CD4-positive, alpha-beta T cell treated with Interleukin-12 subunit alpha and Interleukin-12 subunit beta, for 1 hour (primary cell): Measurements from ENCODE around the gene GXYLT2.

Experiments used
- DNase-seq: peaks from one replicate; pipeline ENCODE4 v3.0.0-alpha.2; 2020

The GXYLT2 gene, protein sequence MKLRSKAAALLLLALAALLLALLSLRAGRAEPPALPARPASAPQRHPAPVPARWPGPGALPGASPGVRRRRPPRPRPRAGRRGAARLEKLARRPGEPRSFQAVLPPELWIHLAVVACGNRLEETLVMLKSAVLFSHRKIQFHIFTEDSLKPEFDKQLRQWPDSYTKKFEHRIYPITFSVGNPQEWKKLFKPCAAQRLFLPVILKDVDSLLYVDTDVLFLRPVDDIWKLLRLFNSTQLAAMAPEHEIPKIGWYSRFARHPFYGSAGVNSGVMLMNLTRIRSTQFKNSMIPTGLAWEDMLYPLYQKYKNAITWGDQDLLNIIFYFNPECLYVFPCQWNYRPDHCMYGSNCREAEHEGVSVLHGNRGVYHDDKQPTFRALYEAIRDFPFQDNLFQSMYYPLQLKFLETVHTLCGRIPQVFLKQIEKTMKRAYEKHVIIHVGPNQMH

DNA sequence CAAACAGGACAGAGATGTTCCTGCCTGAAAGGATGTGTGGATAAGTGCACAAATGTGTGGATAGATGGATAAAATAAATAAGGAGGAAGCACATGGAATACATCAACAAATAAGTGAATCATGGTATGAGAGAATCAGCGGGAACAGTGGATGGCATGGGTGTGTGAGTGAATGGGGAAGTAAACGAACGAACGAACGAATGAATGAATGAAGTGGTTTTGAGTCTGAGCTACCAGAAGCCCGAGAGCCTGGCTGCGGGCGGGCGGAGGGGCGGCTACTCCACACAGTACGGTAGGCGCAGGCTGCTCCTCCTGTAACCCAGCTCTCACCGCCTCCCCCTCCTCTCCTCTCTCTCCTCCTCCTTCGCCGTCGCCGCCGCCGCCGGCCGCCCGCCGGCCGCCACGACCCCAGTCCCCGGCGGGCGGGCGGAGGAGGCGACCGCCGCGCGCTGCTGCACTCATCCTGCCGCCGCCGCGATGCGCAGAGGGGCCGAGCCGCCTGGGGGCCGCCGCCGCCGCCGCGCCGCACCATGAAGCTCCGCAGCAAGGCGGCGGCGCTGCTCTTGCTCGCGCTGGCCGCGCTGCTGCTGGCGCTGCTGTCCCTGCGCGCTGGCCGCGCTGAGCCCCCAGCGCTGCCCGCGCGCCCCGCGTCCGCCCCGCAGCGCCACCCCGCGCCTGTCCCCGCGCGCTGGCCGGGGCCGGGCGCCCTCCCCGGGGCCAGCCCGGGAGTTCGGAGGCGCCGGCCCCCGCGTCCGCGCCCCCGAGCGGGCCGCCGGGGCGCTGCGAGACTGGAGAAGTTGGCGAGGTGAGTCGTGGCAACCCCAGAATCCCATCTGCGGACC lies at the start of gene GXYLT2:
TSS of gene GXYLT2 (plus strand) at position 342 of the 841 bp plus-strand sequence. CDS start at position 530, 188 bp downstream.
- DNase-seq: no peak

GRCh38 chr3:72839057-72839456 lies 48.8 kb upstream of the GXYLT2 start:
- DNase-seq: no peak

DNA sequence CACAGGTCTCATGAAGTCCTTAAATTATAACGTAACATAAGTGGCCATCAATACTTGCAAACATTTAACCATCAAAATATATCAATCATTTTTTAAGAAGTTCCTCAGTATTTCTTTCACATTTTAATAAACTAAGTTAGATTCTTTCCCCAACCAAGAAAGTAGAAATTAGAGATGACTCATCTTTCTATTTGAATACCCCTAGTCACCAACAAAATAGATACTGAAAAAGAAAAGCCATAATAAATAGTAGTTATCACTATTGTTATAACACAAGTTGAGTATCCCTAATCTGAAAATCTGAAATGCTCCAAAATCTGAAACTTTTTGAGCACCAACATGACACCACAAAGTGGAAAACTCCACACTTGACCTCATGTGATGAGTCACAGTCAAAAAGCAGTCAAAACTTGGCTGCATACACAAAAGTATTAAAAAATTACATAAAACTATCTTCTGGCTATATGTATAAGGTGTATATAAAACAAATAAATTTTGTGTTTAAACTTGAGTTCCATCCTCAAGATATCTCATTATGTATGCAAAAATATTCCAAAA lies 43.3 kb upstream of the GXYLT2 start:
- no peak for DNase-seq

- DNase-seq: no peak
These were observed 41.7 kb upstream of the GXYLT2 start for GRCh38 chr3:72846166-72846565.

- no peak for DNase-seq
These were observed 40.6 kb upstream of the GXYLT2 start for GRCh38 chr3:72847282-72847681.

DNA sequence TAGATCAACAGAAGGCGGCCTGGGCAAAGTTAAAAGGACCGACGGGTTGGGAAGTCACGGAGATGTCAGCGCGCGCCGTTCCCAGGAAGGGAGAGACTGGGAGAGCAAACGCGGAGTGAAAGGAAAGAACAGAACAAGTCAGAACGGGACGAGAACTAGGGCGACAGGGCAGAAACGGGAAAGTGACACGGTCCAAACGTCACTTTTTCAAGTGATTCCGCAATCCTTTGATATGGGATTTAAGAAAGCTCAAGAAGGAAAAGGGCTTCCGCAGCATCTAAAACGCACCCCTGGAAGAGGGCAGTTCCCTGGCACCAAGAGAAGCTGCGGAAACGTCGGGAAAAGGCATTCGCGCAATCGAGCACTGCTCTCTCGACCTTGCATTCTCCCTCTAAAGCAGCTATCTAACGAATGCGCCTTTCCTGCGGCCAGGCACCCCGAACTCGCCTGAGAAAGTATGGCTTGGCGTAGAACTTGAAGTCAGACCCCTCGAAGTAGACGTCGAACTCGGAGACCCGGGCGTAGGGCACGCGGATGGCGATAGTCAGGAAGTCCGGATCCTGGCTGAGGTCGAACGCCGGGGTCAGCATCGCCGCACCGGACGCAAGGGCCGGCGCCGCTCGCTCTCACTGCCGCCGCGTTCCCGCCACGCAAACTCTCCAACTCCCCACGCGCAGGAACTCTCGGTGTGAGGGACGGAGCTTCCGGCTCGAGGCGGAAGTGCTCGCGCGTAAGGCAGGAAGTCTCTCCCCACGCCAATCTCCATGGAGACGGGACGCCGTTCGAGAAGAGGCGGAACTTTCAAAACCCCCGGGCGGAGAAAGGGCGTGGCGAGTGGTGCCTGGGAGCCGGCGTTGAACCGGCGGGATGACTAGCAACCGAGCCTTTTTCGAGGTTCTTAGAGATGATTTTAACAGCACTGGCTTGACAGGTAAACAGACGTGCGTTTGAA lies 39.8 kb upstream of the GXYLT2 start, which contains the start of gene SHQ1:
TSS of gene SHQ1 (minus strand) at position 695 of the 952 bp plus-strand sequence. CDS start at position 590, 105 bp downstream.
- peak; percentile 92 for DNase-seq

- peak; percentile 41 for DNase-seq
These were observed 39.2 kb upstream of the GXYLT2 start for GRCh38 chr3:72848703-72849081.

DNA sequence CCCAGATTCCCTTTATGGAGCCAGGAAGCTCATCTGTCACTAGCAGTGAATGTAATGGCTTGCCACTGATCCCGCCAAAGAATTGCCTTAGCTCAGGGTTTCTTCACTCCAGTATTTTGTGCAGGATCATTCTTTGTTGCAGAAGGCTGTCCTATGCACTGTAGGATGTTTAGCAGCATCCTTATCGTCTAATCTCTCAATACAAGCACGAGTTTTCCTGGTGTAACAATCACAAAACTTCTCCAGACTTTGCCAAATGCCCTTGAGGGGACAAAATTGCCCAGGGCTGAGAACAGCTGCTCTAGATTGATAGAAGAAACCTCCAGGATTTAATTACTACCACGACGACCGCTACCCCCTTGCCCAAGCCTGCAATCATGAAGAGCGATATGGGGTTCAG lies 32.8 kb upstream of the GXYLT2 start:
- DNase-seq: no peak

GRCh38 chr3:72860053-72860452 lies 27.8 kb upstream of the GXYLT2 start:
- DNase-seq: no peak

DNA sequence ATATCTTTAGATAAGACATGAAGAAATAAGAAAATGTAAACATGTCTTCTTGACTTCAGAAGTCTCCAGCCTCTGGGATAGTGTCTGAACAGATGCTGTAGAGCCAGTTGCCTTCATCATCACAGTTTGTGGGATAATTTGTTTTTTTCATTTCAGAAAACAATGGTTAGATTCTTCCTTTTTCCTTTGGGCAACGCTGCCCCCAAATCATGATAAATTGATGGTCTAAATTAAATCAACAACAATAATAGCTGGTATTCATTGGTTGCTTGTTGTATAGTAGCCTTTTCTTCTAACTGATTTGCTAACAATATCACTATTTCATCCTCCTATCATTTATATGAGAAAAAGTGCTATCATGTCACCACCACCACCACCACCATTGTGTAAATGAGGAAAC lies 27.0 kb upstream of the GXYLT2 start:
- no peak for DNase-seq

DNA sequence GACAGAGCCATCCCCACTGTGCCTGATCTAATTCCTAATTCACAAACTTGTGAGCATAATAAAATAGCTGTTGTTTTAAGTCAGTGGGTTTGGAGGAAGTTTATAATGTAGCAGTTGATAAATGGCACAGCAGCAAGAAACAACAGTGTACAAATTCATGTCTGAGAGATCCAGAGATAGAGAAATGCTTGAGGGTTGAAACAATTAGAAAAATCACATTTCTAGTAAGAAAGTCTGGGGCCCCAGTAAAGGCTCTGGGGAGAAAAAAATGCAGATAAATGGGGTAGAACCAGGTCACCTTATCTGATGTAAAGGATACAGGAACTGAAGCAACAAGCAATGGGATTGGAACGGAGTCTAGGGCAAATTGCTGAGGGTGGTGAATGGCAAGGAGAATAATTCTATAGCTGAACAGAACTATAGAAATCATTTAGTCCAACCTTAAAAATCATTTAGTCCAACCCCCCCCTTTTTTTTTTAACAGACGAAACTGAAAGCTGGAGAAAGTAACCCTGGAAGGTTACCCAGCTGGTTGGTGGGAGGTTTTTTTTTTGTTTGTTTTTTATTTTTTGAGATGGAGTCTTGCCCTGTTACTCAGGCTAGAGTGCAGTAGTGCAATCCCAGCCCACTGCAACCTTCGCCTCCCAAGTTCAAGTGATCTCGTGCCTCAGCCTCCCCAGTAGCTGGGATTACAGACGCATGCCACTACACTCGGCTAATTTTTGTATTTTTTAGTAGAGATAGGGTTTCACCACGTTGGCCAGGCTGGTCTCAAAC lies 25.3 kb upstream of the GXYLT2 start:
- DNase-seq: no peak

GRCh38 chr3:72872183-72872582 lies 15.7 kb upstream of the GXYLT2 start:
- no peak for DNase-seq

DNA sequence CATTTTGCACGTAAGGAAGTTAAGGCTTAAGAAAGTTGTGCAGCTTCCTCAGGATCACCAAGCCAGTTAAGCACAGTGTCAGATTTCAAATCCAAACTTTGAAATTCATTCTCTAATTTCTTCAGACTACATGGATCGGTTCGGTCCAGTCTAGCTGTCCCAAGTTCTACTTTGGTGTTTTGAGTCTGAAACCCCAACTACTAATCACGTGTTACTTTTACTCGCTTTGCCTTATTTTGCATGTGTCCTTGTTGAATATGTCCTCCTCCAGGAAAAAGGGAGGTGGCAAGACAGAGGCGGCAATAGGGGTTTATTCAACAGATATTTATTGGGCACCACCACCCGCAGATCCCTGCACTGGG lies 522 bp upstream of the GXYLT2 start:
- no peak for DNase-seq

DNA sequence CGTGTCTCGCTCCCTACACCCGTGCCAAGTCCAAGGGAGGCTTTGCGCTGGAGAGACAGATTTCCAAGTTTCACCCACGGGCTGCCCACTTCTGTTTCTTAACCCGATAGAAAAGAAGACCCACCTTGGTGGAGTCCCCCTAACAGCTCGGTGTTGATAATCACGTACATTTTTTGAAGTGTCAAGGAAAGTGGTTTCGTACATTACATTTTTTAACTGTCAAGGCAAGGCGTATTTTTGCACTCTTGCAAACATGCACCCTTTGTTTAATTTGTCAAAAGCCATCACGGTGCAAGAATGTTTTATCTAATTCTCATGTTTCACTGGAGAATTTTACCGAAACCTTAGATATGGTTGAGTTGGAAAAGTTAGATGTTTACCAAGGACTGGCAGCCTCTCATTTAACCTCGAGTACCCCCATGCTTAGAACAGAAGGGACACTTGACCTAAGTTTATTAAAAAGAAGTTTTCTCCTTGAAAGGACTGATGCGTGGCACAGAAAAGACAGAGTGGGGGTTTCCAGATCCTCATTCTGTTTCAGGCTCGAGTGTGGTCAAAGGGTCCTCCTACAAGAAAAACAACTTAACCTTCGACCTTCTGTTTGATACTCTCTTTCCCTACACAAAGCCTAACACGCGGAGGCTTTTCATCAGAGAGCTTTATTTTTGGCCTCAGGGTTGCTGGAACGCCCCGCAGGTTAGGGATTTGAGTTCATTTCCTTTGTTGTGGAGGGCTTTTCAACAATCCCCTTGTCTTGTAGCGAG lies 882 bp downstream of the GXYLT2 start:
- no peak for DNase-seq

GRCh38 chr3:72889310-72890165 lies 1.7 kb downstream of the GXYLT2 start:
- no peak for DNase-seq

DNA sequence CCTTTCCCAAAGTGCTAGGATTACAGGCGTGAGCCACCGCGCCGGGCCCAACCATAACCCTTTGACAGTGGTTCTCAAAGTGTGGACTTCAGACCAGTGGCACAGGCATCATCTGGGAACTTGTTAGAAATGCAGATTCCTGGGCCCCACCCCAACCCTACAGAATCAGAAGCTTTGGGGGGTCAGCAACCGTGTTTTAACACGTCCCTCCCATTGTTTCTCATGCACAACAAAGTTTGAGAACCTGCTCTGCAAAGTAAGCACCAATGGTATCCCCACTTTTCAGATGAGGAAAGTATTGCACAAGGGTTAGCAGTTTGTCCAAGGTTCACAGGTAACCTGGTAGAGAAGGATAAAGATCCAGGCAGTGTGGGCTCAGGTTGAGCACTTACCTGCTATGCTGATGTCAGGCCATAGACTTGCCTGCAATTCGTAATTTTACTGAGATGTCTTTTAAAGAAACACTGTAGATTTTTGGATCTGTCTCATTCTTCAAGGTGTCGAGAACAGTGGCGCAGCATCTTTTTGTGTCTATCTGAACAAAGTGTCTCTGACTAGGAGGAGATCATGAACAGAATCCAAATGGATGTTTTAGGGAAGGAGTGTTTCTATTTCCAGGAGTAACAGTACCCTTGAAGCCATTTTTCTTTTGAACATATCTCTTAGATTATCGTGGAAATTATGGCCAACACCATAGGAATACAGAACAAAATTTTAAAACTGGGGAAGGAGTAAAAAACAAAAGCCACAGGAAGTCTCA lies 2.5 kb downstream of the GXYLT2 start:
- DNase-seq: no peak

DNA sequence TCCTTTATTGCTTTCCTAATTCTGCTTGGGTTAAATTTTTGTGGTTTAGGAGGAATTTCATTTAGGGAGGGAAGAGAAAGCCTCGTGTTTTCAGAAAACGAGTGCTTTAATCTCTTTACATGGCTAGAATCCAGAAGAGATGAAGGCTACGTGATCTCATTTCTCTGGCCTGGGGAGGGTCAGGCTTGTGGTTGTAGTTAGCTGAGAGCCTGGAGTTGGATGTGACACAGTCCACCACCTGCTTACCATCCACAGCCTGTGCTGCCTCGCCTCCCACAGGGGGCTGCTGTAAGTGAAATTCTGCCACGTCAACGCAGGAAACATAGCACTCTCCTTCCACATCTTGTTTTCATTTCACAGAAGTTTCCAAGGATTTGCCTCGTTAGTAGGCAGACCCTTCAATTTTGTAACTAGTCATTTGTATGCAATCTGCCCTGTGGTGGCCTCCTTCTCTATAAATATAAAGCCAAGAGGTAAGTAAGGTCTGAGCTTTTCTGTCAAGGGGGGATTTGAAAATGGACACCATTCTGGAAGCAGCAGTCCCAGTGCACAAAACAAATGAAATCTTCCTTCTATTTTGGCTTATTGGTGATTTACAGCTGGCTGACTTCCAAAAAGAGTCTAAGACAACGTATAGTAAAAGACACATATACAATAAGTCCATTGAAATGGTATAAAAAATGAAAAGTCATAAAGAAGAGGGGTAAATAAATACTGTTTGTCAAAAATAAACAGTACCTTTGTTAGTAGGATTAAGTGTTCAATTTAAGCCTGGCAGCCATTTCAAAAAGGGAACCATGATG lies 3.4 kb downstream of the GXYLT2 start:
- DNase-seq: no peak
